Measurements from ENCODE around the gene ATM.

GRCh38 chr11:108226036-108226435, 3.2 kb downstream of the ATM start:
- no peak for TF ChIP-seq EZH2 (IDR thresholded peaks at IDR 0.05; ENCODE audit: borderline replicate concordance, insufficient read depth, low read length, poor library complexity, severe bottlenecking)
- no peak for TF ChIP-seq CTCF (IDR thresholded peaks at IDR 0.05; ENCODE audit: poor library complexity, severe bottlenecking)
- TF ChIP-seq SMC3 (conservative IDR thresholded peaks at IDR 0.05; ENCODE audit: poor library complexity), result no peak
- TF ChIP-seq TAF1 (IDR thresholded peaks at IDR 0.05; ENCODE audit: low read depth), result no peak
- no peak for TF ChIP-seq RAD21 (conservative IDR thresholded peaks at IDR 0.05)
- TF ChIP-seq, protein P1, sequence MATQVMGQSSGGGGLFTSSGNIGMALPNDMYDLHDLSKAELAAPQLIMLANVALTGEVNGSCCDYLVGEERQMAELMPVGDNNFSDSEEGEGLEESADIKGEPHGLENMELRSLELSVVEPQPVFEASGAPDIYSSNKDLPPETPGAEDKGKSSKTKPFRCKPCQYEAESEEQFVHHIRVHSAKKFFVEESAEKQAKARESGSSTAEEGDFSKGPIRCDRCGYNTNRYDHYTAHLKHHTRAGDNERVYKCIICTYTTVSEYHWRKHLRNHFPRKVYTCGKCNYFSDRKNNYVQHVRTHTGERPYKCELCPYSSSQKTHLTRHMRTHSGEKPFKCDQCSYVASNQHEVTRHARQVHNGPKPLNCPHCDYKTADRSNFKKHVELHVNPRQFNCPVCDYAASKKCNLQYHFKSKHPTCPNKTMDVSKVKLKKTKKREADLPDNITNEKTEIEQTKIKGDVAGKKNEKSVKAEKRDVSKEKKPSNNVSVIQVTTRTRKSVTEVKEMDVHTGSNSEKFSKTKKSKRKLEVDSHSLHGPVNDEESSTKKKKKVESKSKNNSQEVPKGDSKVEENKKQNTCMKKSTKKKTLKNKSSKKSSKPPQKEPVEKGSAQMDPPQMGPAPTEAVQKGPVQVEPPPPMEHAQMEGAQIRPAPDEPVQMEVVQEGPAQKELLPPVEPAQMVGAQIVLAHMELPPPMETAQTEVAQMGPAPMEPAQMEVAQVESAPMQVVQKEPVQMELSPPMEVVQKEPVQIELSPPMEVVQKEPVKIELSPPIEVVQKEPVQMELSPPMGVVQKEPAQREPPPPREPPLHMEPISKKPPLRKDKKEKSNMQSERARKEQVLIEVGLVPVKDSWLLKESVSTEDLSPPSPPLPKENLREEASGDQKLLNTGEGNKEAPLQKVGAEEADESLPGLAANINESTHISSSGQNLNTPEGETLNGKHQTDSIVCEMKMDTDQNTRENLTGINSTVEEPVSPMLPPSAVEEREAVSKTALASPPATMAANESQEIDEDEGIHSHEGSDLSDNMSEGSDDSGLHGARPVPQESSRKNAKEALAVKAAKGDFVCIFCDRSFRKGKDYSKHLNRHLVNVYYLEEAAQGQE (IDR thresholded peaks at IDR 0.05; ENCODE audit: borderline replicate concordance), result no peak
- TF ChIP-seq POLR2AphosphoS5 (IDR thresholded peaks at IDR 0.05), result no peak
- TF ChIP-seq MXI1 (conservative IDR thresholded peaks at IDR 0.05; ENCODE audit: poor library complexity, severe bottlenecking), result no peak

Data from neural cell (in vitro differentiated cells).